Colonic mucosa (tissue), 4 donors: ENCODE results near the gene ARGFX. TPM values are rescaled to one million over a fixed set of nuclear protein-coding genes. Genes with fewer than 3 reads are reported as not detected.
A peak's percentile ranks its signal among the peaks of the same experiment; 100 is the strongest.

ENCODE experiments used
- DNase-seq: peaks from one replicate; pipeline ENCODE4 v3.0.0-alpha.2; 2020
- H3K27ac ChIP-seq: fragments of 200-600 bp; one replicate; pipeline ENCODE4 v1.8.0; 2021
- H3K27me3 ChIP-seq: fragments of 200-600 bp; one replicate; pipeline ENCODE4 v1.8.0; 2021
- H3K36me3 ChIP-seq: fragments of 200-600 bp; one replicate; pipeline ENCODE4 v1.8.0; 2021
- H3K4me1 ChIP-seq: fragments of 200-600 bp; one replicate; pipeline ENCODE4 v1.8.0; 2021; ENCODE audit warnings: mild to moderate bottlenecking
- H3K4me3 ChIP-seq: fragments of 200-600 bp; one replicate; pipeline ENCODE4 v1.8.0; 2021
- H3K9ac ChIP-seq, 2 donors: one replicate each; pipeline ENCODE4 v1.7.0; 2013; ENCODE audit warnings: control low read depth in 2 of 2, low read depth in 2 of 2, low read length in 2 of 2
- H3K9me3 ChIP-seq: fragments of 200-600 bp; one replicate; pipeline ENCODE4 v1.8.0; 2021
- CTCF ChIP-seq: fragments of 200-600 bp; IDR thresholded peaks from one replicate; pipeline ENCODE4 v1.8.0; 2022; ENCODE audit warnings: antibody characterized with exemption, mild to moderate bottlenecking
- intact Hi-C: fragments of 100-400 bp; cut with DNase I; formaldehyde crosslinking; loops from one replicate; pipeline ENCODE4 v1.14.1; 2022
- total RNA-seq, 2 donors: library from RNA; stranded (reverse); fragmentation: NEBNext Ultra II Directional in 1 of 2; extraction: Animal tissue kit (Norgen Biotek cat#: 25700) in 1 of 2; gene quantifications; one replicate each; pipeline ENCODE4 v1.2.1, GENCODE V29; 2021
- donor health status: healthy.
- donor health status: DM: no; HTN: no; CAD: no.
- donor health status: DM: no; HTN: no; CAD: no.

Gene ARGFX
- total RNA-seq, 2 donors from 2014 or later = not detected

GRCh38 chr3:121557426-121557934 is 10.3 kb upstream of the ARGFX start:
- intact Hi-C loops = no loop called here
- H3K27me3 ChIP-seq = no peaks in the 10 kb centered on the region
- DNase-seq = no peak
- no peak overlapping the region for H3K27ac ChIP-seq
- H3K4me1 ChIP-seq = no peaks in the 10 kb centered on the region
- no peaks in the 10 kb centered on the region for H3K36me3 ChIP-seq
- no peaks in the 10 kb centered on the region for H3K9me3 ChIP-seq
- no peak for TF ChIP-seq CTCF
- H3K4me3 ChIP-seq = no peak overlapping the region
- H3K9ac ChIP-seq = no peak overlapping the region

GRCh38 chr3:121562148-121562547 is 5.6 kb upstream of the ARGFX start:
- Histone ChIP-seq H3K27me3 (no peaks in the 10 kb centered on the region), H3K9me3 (no peaks in the 10 kb centered on the region), H3K4me1 (no peaks in the 10 kb centered on the region), H3K27ac (no peak overlapping the region), H3K9ac (no peak overlapping the region), H3K4me3 (no peak overlapping the region), H3K36me3 (no peaks in the 10 kb centered on the region)
- TF ChIP-seq CTCF = no peak
- no peak for DNase-seq
- intact Hi-C loops = no loop called here

GRCh38 chr3:121566773-121567172 is 976 bp upstream of the ARGFX start:
- no peak for TF ChIP-seq CTCF
- Histone ChIP-seq H3K36me3 (no peaks in the 10 kb centered on the region), H3K4me3 (no peak overlapping the region), H3K27me3 (no peaks in the 10 kb centered on the region), H3K9ac (no peak overlapping the region), H3K9me3 (no peaks in the 10 kb centered on the region), H3K27ac (no peak overlapping the region), H3K4me1 (no peaks in the 10 kb centered on the region)
- intact Hi-C loops = no loop called here
- no peak for DNase-seq

- intact Hi-C loops = no loop called here
- no peaks in the 10 kb centered on the region for H3K9me3 ChIP-seq
- TF ChIP-seq CTCF = no peak
- H3K36me3 ChIP-seq = no peaks in the 10 kb centered on the region
- no peaks in the 10 kb centered on the region for H3K27me3 ChIP-seq
- H3K9ac ChIP-seq = no peak overlapping the region
- no peaks in the 10 kb centered on the region for H3K4me1 ChIP-seq
- H3K27ac ChIP-seq = no peak overlapping the region
- no peak overlapping the region for H3K4me3 ChIP-seq
- peak; percentile 44 for DNase-seq
Observed at GRCh38 chr3:121574449-121574848, 6.7 kb downstream of the ARGFX start.

GRCh38 chr3:121581691-121582090 is 13.9 kb downstream of the ARGFX start:
- Histone ChIP-seq H3K9ac (no peak overlapping the region), H3K4me3 (no peak overlapping the region), H3K36me3 (no peaks in the 10 kb centered on the region), H3K4me1 (no peaks in the 10 kb centered on the region), H3K27ac (no peak overlapping the region), H3K27me3 (no peaks in the 10 kb centered on the region), H3K9me3 (no peaks in the 10 kb centered on the region)
- no peak for TF ChIP-seq CTCF
- intact Hi-C loops = no loop called here
- DNase-seq = no peak

- H3K4me3 ChIP-seq = no peak overlapping the region
- DNase-seq = no peak
- H3K27me3 ChIP-seq = no peaks in the 10 kb centered on the region
- no peaks in the 10 kb centered on the region for H3K36me3 ChIP-seq
- H3K4me1 ChIP-seq = no peaks in the 10 kb centered on the region
- H3K9ac ChIP-seq = no peak overlapping the region
- no peaks in the 10 kb centered on the region for H3K9me3 ChIP-seq
- no peak overlapping the region for H3K27ac ChIP-seq
- intact Hi-C loops = no loop called here
- no peak for TF ChIP-seq CTCF
Observed at GRCh38 chr3:121584418-121584817, 16.7 kb downstream of the ARGFX start.
